HL-60 (cell line): ENCODE results near the gene NHSL1.

Experiments used
- CTCF ChIP-seq: IDR thresholded peaks from one replicate; pipeline ENCODE4 v1.5.1; 2011; ENCODE audit warnings: low read length, control low read depth, inconsistent platforms; ENCODE audit not compliant: insufficient read depth
- GABPA ChIP-seq: IDR thresholded peaks from 2 replicates; pipeline ENCODE4 v1.6.1; 2012; ENCODE audit warnings: low read depth
- POLR2AphosphoS5 ChIP-seq: IDR thresholded peaks from 2 replicates; pipeline ENCODE4 v1.6.1; 2012; ENCODE audit warnings: low read depth
- REST ChIP-seq: IDR thresholded peaks from 2 replicates; pipeline ENCODE4 v1.6.1; 2012; ENCODE audit warnings: low read depth; ENCODE audit not compliant: insufficient replicate concordance
- SPI1 ChIP-seq: IDR thresholded peaks from 2 replicates; pipeline ENCODE4 v1.6.1; 2012; ENCODE audit warnings: low read depth, mild to moderate bottlenecking, borderline replicate concordance

- TF ChIP-seq CTCF, result no peak
- no peak for TF ChIP-seq POLR2AphosphoS5
- TF ChIP-seq REST, result no peak
- TF ChIP-seq GABPA, result no peak
- TF ChIP-seq SPI1, result no peak
Measured at GRCh38 chr6:138383776-138384175, 115.5 kb downstream of the NHSL1 start.
